ENCODE measurements around the gene CD84. TPM values are rescaled to one million over a fixed set of nuclear protein-coding genes. Genes with fewer than 3 reads are reported as not detected.
"Not testable (repeated sequence)": the region's sequence is repeated elsewhere in the genome, so short reads cannot be mapped to it uniquely, and the experiment has no call there.

CD84 gene
- total RNA-seq, 1 experiment from 2014 or later = not detected

GRCh38 chr1:160580221-160580812, 1.0 kb upstream of the CD84 start:
- DNase-seq (ENCODE audit: low read depth, low spot score) = no peak
- in situ Hi-C loops (cut with HindIII; ENCODE audit: low pct_unique_long_range_greater_than_20kb, low sequenced_read_pairs) = no loop called here

- DNase-seq (ENCODE audit: low read depth, low spot score) = no peak
- in situ Hi-C loops (cut with HindIII; ENCODE audit: low pct_unique_long_range_greater_than_20kb, low sequenced_read_pairs) = no loop called here
These were observed 638 bp downstream of the CD84 start for GRCh38 chr1:160578525-160579191.

GRCh38 chr1:160578175-160578524, 1.1 kb downstream of the CD84 start:
- DNase-seq (ENCODE audit: low read depth, low spot score) = no peak
- in situ Hi-C loops (cut with HindIII; ENCODE audit: low pct_unique_long_range_greater_than_20kb, low sequenced_read_pairs) = no loop called here

GRCh38 chr1:160577671-160578070, 1.6 kb downstream of the CD84 start:
- in situ Hi-C loops (cut with HindIII; ENCODE audit: low pct_unique_long_range_greater_than_20kb, low sequenced_read_pairs) = no loop called here
- DNase-seq (ENCODE audit: low read depth, low spot score) = no peak

- in situ Hi-C loops (cut with HindIII; ENCODE audit: low pct_unique_long_range_greater_than_20kb, low sequenced_read_pairs) = no loop called here
- no peak for DNase-seq (ENCODE audit: low read depth, low spot score)
These were observed 2.4 kb downstream of the CD84 start for GRCh38 chr1:160576884-160577283.

GRCh38 chr1:160576390-160576789, 2.9 kb downstream of the CD84 start:
- DNase-seq (ENCODE audit: low read depth, low spot score) = no peak
- in situ Hi-C loops (cut with HindIII; ENCODE audit: low pct_unique_long_range_greater_than_20kb, low sequenced_read_pairs) = no loop called here

GRCh38 chr1:160575112-160575664, 4.1 kb downstream of the CD84 start:
- in situ Hi-C loops (cut with HindIII; ENCODE audit: low pct_unique_long_range_greater_than_20kb, low sequenced_read_pairs) = no loop called here
- no peak for DNase-seq (ENCODE audit: low read depth, low spot score)

- no peak for DNase-seq (ENCODE audit: low read depth, low spot score)
These were observed 8.5 kb downstream of the CD84 start for GRCh38 chr1:160570840-160571239.

GRCh38 chr1:160569806-160570205, 9.5 kb downstream of the CD84 start:
- no peak for DNase-seq (ENCODE audit: low read depth, low spot score)
- in situ Hi-C loops (cut with HindIII; ENCODE audit: low pct_unique_long_range_greater_than_20kb, low sequenced_read_pairs) = no loop called here

More at GRCh38 chr1:160570840-160571239, 8.5 kb downstream of the CD84 start:
- in situ Hi-C loops (cut with HindIII; ENCODE audit: low pct_unique_long_range_greater_than_20kb, low sequenced_read_pairs) = no loop called here

- in situ Hi-C loops (cut with HindIII; ENCODE audit: low pct_unique_long_range_greater_than_20kb, low sequenced_read_pairs) = no loop called here
- no peak for DNase-seq (ENCODE audit: low read depth, low spot score)
These were observed 11.2 kb downstream of the CD84 start for GRCh38 chr1:160567858-160568682.

GRCh38 chr1:160567341-160567740, 12.0 kb downstream of the CD84 start:
- in situ Hi-C loops (cut with HindIII; ENCODE audit: low pct_unique_long_range_greater_than_20kb, low sequenced_read_pairs) = no loop called here
- no peak for DNase-seq (ENCODE audit: low read depth, low spot score)

- DNase-seq (ENCODE audit: low read depth, low spot score) = no peak
- in situ Hi-C loops (cut with HindIII; ENCODE audit: low pct_unique_long_range_greater_than_20kb, low sequenced_read_pairs) = no loop called here
These were observed 13.7 kb downstream of the CD84 start for GRCh38 chr1:160565564-160565963.

- in situ Hi-C loops (cut with HindIII; ENCODE audit: low pct_unique_long_range_greater_than_20kb, low sequenced_read_pairs); DNase-seq (ENCODE audit: low read depth, low spot score): not testable (repeated sequence)
These were observed 16.1 kb downstream of the CD84 start for GRCh38 chr1:160563230-160563629.

- DNase-seq (ENCODE audit: low read depth, low spot score); in situ Hi-C loops (cut with HindIII; ENCODE audit: low pct_unique_long_range_greater_than_20kb, low sequenced_read_pairs): not testable (repeated sequence)
These were observed 16.6 kb downstream of the CD84 start for GRCh38 chr1:160562745-160563144.

GRCh38 chr1:160560806-160561205, 18.5 kb downstream of the CD84 start:
- DNase-seq (ENCODE audit: low read depth, low spot score) = no peak
- in situ Hi-C loops (cut with HindIII; ENCODE audit: low pct_unique_long_range_greater_than_20kb, low sequenced_read_pairs) = no loop called here

- in situ Hi-C loops (cut with HindIII; ENCODE audit: low pct_unique_long_range_greater_than_20kb, low sequenced_read_pairs) = no loop called here
- DNase-seq (ENCODE audit: low read depth, low spot score) = no peak
These were observed 19.1 kb downstream of the CD84 start for GRCh38 chr1:160560045-160560705.

GRCh38 chr1:160559437-160559836, 19.9 kb downstream of the CD84 start:
- DNase-seq (ENCODE audit: low read depth, low spot score); in situ Hi-C loops (cut with HindIII; ENCODE audit: low pct_unique_long_range_greater_than_20kb, low sequenced_read_pairs): not testable (repeated sequence)
